Dermis microvascular lymphatic vessel endothelial cell (primary cell): ENCODE data around the gene FAM98C. TPM values are rescaled to one million over a fixed set of nuclear protein-coding genes. Genes with fewer than 3 reads are reported as not detected.
A peak's percentile ranks its signal among the peaks of the same experiment; 100 is the strongest.
"Not testable (repeated sequence)": the region's sequence is repeated elsewhere in the genome, so short reads cannot be mapped to it uniquely, and the experiment has no call there.

Experiments used
- DNase-seq, 2 donors: peaks; one replicate each; pipeline versions ENCODE4 v3.0.0 to v3.0.0-alpha.2; 2010; ENCODE audit warnings: low read depth in 2 of 2
- total RNA-seq: library from RNA; depleted of rRNA; stranded (reverse); fragments of >200 nt; gene quantifications from 2 replicates; pipeline ENCODE4 v1.2.1, GENCODE V29; 2014

FAM98C gene
- total RNA-seq, 1 donor from 2014 or later = 4.6 TPM

DNA sequence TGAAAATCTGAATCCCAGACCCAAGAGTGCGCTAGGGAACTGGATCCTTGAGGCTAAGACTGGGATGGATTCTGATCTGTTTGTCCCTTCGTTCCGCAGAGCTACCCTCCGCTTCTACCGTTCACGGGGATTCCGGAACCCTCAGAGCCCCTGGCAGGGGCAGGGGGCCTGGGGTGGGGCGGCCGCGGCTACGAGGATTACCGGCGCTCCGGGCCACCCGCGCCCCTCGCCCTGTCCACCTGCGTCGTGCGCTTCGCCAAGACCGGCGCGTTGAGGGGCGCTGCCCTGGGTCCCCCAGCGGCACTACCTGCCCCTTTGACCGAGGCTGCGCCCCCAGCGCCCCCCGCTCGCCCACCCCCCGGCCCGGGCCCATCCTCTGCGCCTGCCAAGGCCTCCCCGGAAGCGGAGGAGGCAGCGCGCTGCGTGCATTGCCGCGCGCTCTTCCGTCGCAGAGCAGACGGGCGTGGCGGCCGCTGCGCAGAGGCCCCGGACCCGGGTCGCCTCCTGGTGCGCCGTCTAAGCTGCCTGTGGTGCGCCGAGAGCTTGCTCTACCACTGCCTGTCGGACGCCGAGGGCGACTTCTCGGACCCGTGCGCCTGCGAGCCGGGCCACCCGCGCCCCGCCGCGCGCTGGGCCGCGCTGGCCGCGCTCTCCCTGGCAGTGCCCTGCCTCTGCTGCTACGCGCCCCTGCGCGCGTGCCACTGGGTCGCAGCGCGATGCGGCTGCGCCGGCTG is 7.3 kb upstream of the FAM98C start:
- DNase-seq = no peak

GRCh38 chr19:38399081-38399480 is 3.8 kb upstream of the FAM98C start:
- no peak for DNase-seq

- no peak for DNase-seq
These were observed 3.4 kb upstream of the FAM98C start for GRCh38 chr19:38399537-38399936.

DNA sequence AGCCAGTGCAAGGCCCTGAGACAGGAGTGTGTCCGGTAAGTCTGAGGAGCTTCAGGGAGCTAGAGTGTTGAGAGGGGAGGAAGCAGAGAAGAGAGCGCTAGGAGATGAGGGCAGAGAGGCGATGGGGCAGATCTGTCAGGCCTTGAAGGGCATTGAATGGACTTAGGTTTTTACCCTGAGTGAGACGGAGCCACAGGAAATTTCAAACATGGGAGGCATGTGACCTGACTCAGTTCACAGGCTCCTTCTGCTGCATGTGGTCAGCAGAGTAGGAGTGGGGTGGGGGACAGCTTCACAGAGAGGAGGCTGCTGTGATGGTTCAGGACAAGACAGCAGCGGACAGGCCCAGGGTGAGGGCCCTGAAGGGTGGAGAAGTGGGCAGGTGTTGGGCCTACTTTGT is 2.5 kb upstream of the FAM98C start:
- DNase-seq = no peak

DNA sequence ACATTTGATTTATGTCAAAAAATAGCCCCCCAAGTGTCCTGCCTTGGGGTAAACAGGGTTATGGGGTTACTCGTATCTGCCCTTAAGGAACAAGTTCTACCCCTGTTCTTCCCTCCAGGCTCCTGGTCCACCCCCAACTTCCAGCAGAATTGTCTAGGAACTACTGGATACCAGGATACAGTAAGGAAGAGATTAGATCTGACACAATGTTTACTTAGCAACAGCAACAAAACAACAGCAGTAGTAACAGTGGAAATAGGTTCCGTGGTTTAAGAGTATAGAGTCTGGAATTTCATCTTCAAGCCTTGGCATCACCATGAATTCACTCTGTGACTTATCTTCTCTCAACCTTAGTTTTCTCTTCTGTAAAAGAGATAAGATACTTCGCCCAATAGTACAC is 1.7 kb upstream of the FAM98C start:
- peak in 1 of 2 donors; percentile 58 for DNase-seq

DNA sequence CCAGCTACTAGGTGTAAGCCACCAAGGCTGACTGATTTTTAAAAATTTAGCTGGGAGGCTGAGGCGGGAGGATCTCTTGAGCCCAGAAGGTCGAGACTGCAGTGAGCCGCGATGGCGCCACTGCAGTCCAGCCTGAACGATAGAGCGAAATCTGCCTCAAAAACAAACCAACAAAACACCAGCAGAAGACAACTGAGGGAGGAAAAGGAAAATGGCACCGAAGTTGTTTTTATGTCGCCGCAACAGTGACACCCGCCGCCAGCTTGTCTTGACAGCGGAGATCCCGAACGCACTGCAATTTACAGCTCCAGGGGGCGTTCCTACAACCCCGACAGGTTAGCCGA is 298 bp upstream of the FAM98C start:
- no peak for DNase-seq

DNA sequence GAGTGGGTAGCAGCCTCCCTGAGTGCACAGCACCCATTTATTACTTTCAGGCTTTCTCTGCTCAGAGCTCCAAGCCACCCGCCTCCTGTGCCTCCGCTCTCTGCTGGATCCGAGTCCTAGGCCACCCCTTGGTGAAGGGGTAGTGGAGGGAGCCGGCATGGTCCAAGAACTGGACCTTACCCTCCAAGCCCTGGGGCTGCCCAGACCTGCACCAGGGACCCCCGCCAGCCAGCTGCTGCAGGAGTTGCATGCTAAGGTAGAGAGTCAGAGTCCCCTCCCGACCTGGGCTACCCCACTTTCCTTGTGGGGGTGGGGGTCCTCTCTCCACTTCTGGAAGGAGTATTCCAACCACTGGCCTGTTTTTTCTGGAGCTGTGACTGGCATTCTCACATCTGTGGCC is 2.0 kb downstream of the FAM98C start:
- no peak for DNase-seq

DNA sequence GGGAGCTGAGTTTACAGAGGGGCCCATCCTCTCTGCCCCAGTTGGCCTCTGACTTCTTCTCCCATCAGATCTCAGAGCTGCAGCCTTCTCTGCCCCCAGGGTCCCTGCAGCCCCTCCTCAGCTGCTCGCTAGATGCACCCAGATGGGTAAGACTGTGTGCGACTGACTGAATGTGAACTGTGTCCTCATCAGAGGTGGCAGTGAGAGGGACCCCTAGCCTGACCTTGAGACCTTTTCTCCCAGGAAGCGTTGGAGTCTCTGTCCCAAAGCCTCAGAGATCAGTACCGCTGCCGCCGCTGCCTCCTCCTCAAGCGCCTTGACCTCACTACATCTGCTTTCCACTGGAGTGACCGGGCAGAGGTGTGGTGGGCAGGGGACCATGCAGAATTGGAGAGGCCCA is 2.4 kb downstream of the FAM98C start:
- no peak for DNase-seq

- no peak for DNase-seq
These were observed 6.8 kb downstream of the FAM98C start for GRCh38 chr19:38409631-38410133.

DNA sequence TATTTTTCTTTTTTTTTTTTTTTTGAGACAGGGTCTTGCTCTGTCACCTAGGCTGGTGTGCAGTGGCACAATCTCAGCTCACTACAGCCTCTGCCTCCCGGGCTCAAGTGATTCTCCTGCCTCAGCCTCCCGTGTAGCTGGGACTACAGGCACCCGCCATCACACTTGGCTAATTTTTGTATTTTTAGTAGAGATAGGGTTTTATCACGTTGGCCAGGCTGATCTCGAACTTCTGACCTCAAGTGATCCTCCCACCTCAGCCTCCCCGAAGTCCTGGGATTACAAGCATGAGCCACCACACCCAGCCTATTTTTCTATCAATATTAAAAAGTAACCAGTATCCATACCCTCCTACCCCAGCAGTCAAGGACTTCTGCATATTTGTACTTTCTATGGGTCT is 7.5 kb downstream of the FAM98C start:
- DNase-seq = not testable (repeated sequence)

DNA sequence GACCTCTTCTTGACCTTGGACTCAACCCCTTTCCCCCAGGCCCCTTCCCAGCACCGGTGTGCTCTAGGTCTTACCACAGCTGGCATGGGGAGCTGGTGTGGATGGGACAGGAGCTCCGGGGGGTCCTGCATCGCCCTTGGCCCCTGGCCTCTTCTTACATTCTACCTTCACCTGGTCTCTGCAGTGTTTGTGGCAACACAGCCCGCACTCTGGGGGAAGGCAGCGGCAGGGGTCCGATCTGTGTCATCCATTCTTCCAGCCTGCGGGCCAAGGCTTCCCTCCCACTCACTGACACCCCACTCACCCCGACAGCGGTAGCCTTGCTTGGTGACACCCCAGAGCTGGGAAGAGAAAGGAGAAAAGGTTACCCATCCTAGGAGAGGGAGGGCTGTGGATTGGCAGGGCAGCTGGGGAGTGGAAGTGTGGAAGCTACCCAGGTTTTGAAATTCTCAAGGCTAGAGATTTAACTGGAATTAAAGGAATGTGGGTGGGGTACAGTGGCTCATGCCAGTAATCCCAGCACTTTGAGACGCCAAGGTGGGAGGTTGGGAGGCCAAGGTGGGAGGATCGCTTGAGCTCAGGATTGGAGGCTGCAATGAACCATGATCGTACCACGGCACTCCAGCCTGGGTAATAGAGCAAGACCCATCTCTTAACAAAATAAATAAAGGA is 8.3 kb downstream of the FAM98C start:
- no peak for DNase-seq

DNA sequence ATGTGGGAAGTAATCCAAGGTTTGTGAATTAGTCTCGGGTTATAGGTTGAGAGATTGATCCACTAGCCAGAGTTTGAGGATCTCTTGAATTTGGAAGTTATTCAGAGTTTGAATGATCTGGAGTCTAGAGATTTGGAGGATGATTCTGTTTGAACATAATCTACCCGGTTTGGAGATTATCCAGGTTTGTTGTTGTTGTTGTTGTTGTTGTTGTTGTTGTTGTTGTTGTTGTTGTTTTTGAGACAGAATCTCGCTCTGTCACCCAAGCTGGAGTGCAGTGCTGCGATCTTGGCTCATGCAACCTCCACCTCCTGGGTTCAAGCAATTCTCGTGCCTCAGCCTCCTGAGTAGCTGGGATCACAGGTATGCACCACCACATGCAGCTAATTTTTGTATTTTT is 9.0 kb downstream of the FAM98C start:
- not testable (repeated sequence) for DNase-seq

DNA sequence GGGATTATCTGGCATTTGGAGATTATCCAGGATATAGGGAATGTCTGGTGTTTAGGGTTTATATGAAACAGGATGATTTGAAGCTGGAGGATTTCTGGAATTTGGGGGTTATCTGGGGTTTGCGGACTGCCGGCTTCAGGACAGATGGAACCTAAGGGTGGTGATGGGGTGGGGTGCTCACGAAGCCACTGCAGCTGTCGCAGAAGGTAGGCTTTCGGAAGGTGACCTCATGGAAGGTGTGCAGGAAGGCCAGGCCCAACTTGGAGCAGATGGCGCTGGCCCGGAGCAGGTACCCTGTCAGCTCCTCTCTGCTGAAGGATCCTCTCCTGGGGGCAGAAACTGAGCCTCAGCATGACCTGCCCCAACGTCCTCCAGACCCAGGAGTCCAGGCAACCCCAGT is 9.6 kb downstream of the FAM98C start:
- no peak for DNase-seq

DNA sequence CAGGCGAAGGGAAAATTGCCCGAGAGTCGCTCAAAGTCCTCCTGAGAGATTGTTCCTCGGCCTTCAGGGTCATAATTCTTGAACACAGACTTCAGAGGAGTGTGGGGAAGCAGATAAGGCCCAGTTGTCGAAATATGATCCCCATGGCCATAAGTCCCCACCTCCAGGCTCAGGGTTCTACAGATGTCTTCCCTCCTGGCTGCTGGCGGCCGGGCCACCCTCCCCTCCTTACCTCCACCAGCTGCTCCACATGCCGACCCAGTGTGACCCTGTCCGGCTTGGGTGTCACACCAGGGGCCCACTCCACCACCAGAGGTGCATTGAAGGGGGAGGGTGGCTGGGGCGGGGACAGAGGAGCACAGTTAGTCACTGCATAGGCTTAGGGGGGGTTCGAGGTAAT is 10.1 kb downstream of the FAM98C start:
- DNase-seq = no peak

DNA sequence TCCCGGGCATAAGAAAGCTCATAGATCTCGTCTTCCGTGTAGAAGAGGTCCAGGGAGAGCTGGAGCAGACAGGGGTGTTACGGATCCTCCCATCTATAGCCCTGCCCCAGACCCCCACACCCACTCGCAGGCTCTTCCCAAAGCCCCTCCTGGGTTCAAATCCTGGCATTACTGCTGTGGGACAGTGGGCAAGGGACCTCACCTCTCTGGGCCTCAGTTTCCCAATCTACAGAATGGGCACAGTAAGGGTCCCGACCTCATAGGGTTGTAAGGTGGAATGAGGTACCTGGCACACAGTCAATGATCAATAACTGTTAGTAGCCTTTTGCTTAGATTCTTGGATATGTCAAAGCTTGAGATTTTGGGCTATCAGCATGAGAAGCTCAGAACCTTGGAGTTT is 10.5 kb downstream of the FAM98C start:
- no peak for DNase-seq

- no peak for DNase-seq
These were observed 14.3 kb downstream of the FAM98C start for GRCh38 chr19:38417146-38417543.

- peak in 1 of 2 donors; percentile 5 for DNase-seq
These were observed 14.9 kb downstream of the FAM98C start for GRCh38 chr19:38417544-38418506.

GRCh38 chr19:38420935-38421334 is 18.0 kb downstream of the FAM98C start:
- DNase-seq = no peak

- DNase-seq = no peak
These were observed 19.0 kb downstream of the FAM98C start for GRCh38 chr19:38421856-38422255.

GRCh38 chr19:38422438-38422837 is 19.5 kb downstream of the FAM98C start:
- no peak for DNase-seq

GRCh38 chr19:38424272-38424671 is 21.4 kb downstream of the FAM98C start:
- no peak for DNase-seq

DNA sequence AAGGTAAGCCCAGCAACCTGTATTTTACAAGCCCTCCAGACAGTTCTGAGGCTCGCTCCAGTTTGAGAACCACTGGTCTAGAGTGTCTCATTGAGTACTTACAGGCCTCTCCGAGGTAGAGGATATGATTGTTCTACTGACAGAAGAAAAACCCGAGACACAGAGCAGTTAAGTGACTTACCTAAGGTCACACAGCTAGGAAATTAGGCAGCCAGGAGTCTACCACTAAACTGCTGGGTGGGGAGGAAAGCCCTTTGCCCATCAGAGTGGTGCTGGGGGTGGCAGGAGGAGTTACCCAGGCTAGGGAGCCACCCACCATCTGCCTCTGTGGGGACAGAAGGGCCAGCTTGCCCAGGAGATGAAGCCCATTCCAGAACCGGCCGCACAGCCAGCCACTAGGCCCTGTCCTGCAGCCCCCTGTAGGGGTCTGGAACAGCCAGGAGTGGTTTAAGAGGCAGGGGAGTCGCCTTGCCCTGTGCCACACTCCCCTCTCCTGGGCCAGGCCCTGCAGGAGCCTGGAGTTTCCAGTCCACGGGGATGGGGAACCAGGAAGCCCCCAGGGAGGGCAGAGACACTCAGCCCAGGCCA is 22.4 kb downstream of the FAM98C start:
- DNase-seq = no peak
